HG02885 (cell line): ENCODE data around the gene OPN3.

ENCODE experiments used
- ATAC-seq: cut with Tn5 transposase; IDR thresholded peaks from one replicate; pipeline ENCODE4 v1.9.1; 2021; ENCODE audit warnings: mild to moderate bottlenecking; ENCODE audit not compliant: unreplicated experiment, poor library complexity

Gene OPN3

GRCh38 chr1:241596633-241597032, 43.5 kb downstream of the OPN3 start:
- no peak for ATAC-seq

- ATAC-seq = no peak
Observed at GRCh38 chr1:241593186-241593585, 47.0 kb downstream of the OPN3 start.

- peak; percentile 86 for ATAC-seq
Observed at GRCh38 chr1:241592273-241592958, 47.8 kb downstream of the OPN3 start.

- ATAC-seq = no peak
Observed at GRCh38 chr1:241591736-241592135, 48.4 kb downstream of the OPN3 start.

GRCh38 chr1:241591317-241591716, 48.9 kb downstream of the OPN3 start:
- ATAC-seq = no peak

- ATAC-seq = no peak
Observed at GRCh38 chr1:241590719-241591118, 49.5 kb downstream of the OPN3 start.

- ATAC-seq = no peak
Observed at GRCh38 chr1:241589521-241589920, 50.6 kb downstream of the OPN3 start.

GRCh38 chr1:241586905-241587512, 53.2 kb downstream of the OPN3 start:
- ATAC-seq = no peak

- no peak for ATAC-seq
Observed at GRCh38 chr1:241582921-241583321, 57.2 kb downstream of the OPN3 start.

- no peak for ATAC-seq
Observed at GRCh38 chr1:241579434-241579833, 60.7 kb downstream of the OPN3 start.

GRCh38 chr1:241574154-241574553, 66.0 kb downstream of the OPN3 start:
- ATAC-seq = no peak

- no peak for ATAC-seq
Observed at GRCh38 chr1:241569848-241570247, 70.3 kb downstream of the OPN3 start.

GRCh38 chr1:241560849-241561187, 79.4 kb downstream of the OPN3 start:
- ATAC-seq = no peak

GRCh38 chr1:241560146-241560848, 79.9 kb downstream of the OPN3 start:
- ATAC-seq = no peak

GRCh38 chr1:241557551-241558193, 82.5 kb downstream of the OPN3 start:
- no peak for ATAC-seq

- ATAC-seq = no peak
Observed at GRCh38 chr1:241557031-241557430, 83.1 kb downstream of the OPN3 start.

- ATAC-seq = no peak
Observed at GRCh38 chr1:241555526-241555925, 84.6 kb downstream of the OPN3 start.

- no peak for ATAC-seq
Observed at GRCh38 chr1:241553886-241554592, 86.1 kb downstream of the OPN3 start.

GRCh38 chr1:241551759-241552638, 88.2 kb downstream of the OPN3 start:
- ATAC-seq = peak; percentile 89

- no peak for ATAC-seq
Observed at GRCh38 chr1:241550318-241550717, 89.9 kb downstream of the OPN3 start.
